ENCODE measurements around the gene DRD4. TPM values are rescaled to one million over a fixed set of nuclear protein-coding genes. Genes with fewer than 3 reads are reported as not detected.

The DRD4 gene
- total and polyA plus RNA-seq, 2 experiments from 2014 or later, result 1.1 TPM; not detected in 1

GRCh38 chr11:656866-657265, 19.8 kb downstream of the DRD4 start:
- no peaks in the 10 kb centered on the region for H3K36me3 ChIP-seq (replicated peaks; ENCODE audit: insufficient read depth, low read depth)
- H3K27ac ChIP-seq, result no peak overlapping the region

GRCh38 chr11:657691-658126, 20.6 kb downstream of the DRD4 start:
- peaks cover 3% of the 10 kb centered on the region for H4K20me1 ChIP-seq (ENCODE audit: insufficient read depth, poor library complexity, severe bottlenecking)
- H2AFZ ChIP-seq, result no peak overlapping the region
- no peaks in the 10 kb centered on the region for H3K27me3 ChIP-seq
- TF ChIP-seq EZH2phosphoT487 (IDR thresholded peaks at IDR 0.05; ENCODE audit: low read depth, severe bottlenecking, unreplicated experiment) (no peak), EZH2 (IDR thresholded peaks at IDR 0.05; ENCODE audit: borderline replicate concordance) (no peak)
- TF ChIP-seq, protein P1, sequence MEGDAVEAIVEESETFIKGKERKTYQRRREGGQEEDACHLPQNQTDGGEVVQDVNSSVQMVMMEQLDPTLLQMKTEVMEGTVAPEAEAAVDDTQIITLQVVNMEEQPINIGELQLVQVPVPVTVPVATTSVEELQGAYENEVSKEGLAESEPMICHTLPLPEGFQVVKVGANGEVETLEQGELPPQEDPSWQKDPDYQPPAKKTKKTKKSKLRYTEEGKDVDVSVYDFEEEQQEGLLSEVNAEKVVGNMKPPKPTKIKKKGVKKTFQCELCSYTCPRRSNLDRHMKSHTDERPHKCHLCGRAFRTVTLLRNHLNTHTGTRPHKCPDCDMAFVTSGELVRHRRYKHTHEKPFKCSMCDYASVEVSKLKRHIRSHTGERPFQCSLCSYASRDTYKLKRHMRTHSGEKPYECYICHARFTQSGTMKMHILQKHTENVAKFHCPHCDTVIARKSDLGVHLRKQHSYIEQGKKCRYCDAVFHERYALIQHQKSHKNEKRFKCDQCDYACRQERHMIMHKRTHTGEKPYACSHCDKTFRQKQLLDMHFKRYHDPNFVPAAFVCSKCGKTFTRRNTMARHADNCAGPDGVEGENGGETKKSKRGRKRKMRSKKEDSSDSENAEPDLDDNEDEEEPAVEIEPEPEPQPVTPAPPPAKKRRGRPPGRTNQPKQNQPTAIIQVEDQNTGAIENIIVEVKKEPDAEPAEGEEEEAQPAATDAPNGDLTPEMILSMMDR (IDR thresholded peaks at IDR 0.05; ENCODE audit: poor library complexity), result no peak
- no peaks in the 10 kb centered on the region for H3K36me3 ChIP-seq (replicated peaks; ENCODE audit: insufficient read depth, low read depth)
- H3K4me3 ChIP-seq, result no peak overlapping the region
- no peak overlapping the region for H3K27ac ChIP-seq
- H3K9me3 ChIP-seq (ENCODE audit: low read depth), result no peaks in the 10 kb centered on the region
- no peak overlapping the region for H3K4me2 ChIP-seq
- WGBS (ENCODE audit: low lambda C conversion rate, missing lambda C conversion rate), result 85% methylated on average over 14 of the region's 14 CpGs
- DNase-seq (ENCODE audit: low spot score), result peak; percentile 33
- H3K4me1 ChIP-seq (ENCODE audit: insufficient read depth), result peaks cover 9% of the 10 kb centered on the region
- peaks cover 5% of the 10 kb centered on the region for H3K79me2 ChIP-seq
- no peaks in the 10 kb centered on the region for H3K9me2 ChIP-seq (replicated peaks; ENCODE audit: insufficient read depth)

More at GRCh38 chr11:656866-657265, 19.8 kb downstream of the DRD4 start:
- Histone ChIP-seq H2AFZ (no peak overlapping the region), H3K4me3 (no peak overlapping the region), H3K4me2 (no peak overlapping the region), H3K4me1 (ENCODE audit: insufficient read depth) (peaks cover 9% of the 10 kb centered on the region), H3K9me3 (ENCODE audit: low read depth) (no peaks in the 10 kb centered on the region), H3K27me3 (no peaks in the 10 kb centered on the region), H4K20me1 (ENCODE audit: insufficient read depth, poor library complexity, severe bottlenecking) (peaks cover 3% of the 10 kb centered on the region), H3K79me2 (peaks cover 2% of the 10 kb centered on the region), H3K9me2 (replicated peaks; ENCODE audit: insufficient read depth) (no peaks in the 10 kb centered on the region)
- no peak for DNase-seq (ENCODE audit: low spot score)
- no peak for TF ChIP-seq EZH2phosphoT487 (IDR thresholded peaks at IDR 0.05; ENCODE audit: low read depth, severe bottlenecking, unreplicated experiment)
- TF ChIP-seq, protein P1 (IDR thresholded peaks at IDR 0.05; ENCODE audit: poor library complexity), result no peak
- no peak for TF ChIP-seq EZH2 (IDR thresholded peaks at IDR 0.05; ENCODE audit: borderline replicate concordance)
- WGBS (ENCODE audit: low lambda C conversion rate, missing lambda C conversion rate), result 89% methylated on average over 7 of the region's 7 CpGs

- H3K36me3 ChIP-seq (replicated peaks; ENCODE audit: insufficient read depth, low read depth), result no peaks in the 10 kb centered on the region
- no peak for DNase-seq (ENCODE audit: low spot score)
Measured at GRCh38 chr11:659532-660085, 22.5 kb downstream of the DRD4 start.

GRCh38 chr11:660281-660680, 23.2 kb downstream of the DRD4 start:
- WGBS (ENCODE audit: low lambda C conversion rate, missing lambda C conversion rate), result 90% methylated on average over 18 of the region's 19 CpGs
- H3K36me3 ChIP-seq (replicated peaks; ENCODE audit: insufficient read depth, low read depth), result no peaks in the 10 kb centered on the region
- H2AFZ ChIP-seq, result no peak overlapping the region
- DNase-seq (ENCODE audit: low spot score), result no peak
- no peaks in the 10 kb centered on the region for H3K27me3 ChIP-seq
- H3K9me3 ChIP-seq (ENCODE audit: low read depth), result no peaks in the 10 kb centered on the region
- H3K4me1 ChIP-seq (ENCODE audit: insufficient read depth), result peaks cover 5% of the 10 kb centered on the region
- H3K9me2 ChIP-seq (replicated peaks; ENCODE audit: insufficient read depth), result no peaks in the 10 kb centered on the region
- no peak overlapping the region for H3K27ac ChIP-seq
- TF ChIP-seq EZH2 (IDR thresholded peaks at IDR 0.05; ENCODE audit: borderline replicate concordance) (no peak), EZH2phosphoT487 (IDR thresholded peaks at IDR 0.05; ENCODE audit: low read depth, severe bottlenecking, unreplicated experiment) (no peak)
- TF ChIP-seq, protein P1 (IDR thresholded peaks at IDR 0.05; ENCODE audit: poor library complexity), result no peak
- peaks cover 3% of the 10 kb centered on the region for H4K20me1 ChIP-seq (ENCODE audit: insufficient read depth, poor library complexity, severe bottlenecking)
- H3K79me2 ChIP-seq, result peaks cover 8% of the 10 kb centered on the region
- no peak overlapping the region for H3K4me3 ChIP-seq
- H3K4me2 ChIP-seq, result no peak overlapping the region

More at GRCh38 chr11:659532-660085, 22.5 kb downstream of the DRD4 start:
- H3K79me2 ChIP-seq, result peaks cover 8% of the 10 kb centered on the region
- H3K9me3 ChIP-seq (ENCODE audit: low read depth), result no peaks in the 10 kb centered on the region
- no peak overlapping the region for H2AFZ ChIP-seq
- 93% methylated on average over 16 of the region's 16 CpGs for WGBS (ENCODE audit: low lambda C conversion rate, missing lambda C conversion rate)
- H3K27me3 ChIP-seq, result no peaks in the 10 kb centered on the region
- no peaks in the 10 kb centered on the region for H3K9me2 ChIP-seq (replicated peaks; ENCODE audit: insufficient read depth)
- peaks cover 9% of the 10 kb centered on the region for H3K4me1 ChIP-seq (ENCODE audit: insufficient read depth)
- no peak overlapping the region for H3K4me2 ChIP-seq
- no peak overlapping the region for H3K4me3 ChIP-seq
- peaks cover 3% of the 10 kb centered on the region for H4K20me1 ChIP-seq (ENCODE audit: insufficient read depth, poor library complexity, severe bottlenecking)
- H3K27ac ChIP-seq, result no peak overlapping the region
- TF ChIP-seq EZH2 (IDR thresholded peaks at IDR 0.05; ENCODE audit: borderline replicate concordance) (no peak), EZH2phosphoT487 (IDR thresholded peaks at IDR 0.05; ENCODE audit: low read depth, severe bottlenecking, unreplicated experiment) (no peak)
